PC-9 (cell line): ENCODE data around the gene RPL5.

Source experiments
- CTCF ChIP-seq: fragments of 200-600 bp; sonication (generic); conservative IDR thresholded peaks from 2 replicates; pipeline ENCODE4 v1.6.1; 2017; ENCODE audit warnings: mixed run types, antibody characterized with exemption, mild to moderate bottlenecking, moderate library complexity
- EZH2 ChIP-seq: fragments of 200-600 bp; sonication (generic); IDR thresholded peaks from 2 replicates; pipeline ENCODE4 v1.8.0; 2017; ENCODE audit warnings: antibody characterized with exemption, low read depth

- TF ChIP-seq CTCF (no peak), EZH2 (no peak)
Measured at GRCh38 chr1:92808381-92808780, 23.5 kb upstream of the RPL5 start.
